IMR-90 (cell line): ENCODE measurements around the gene C11orf65. TPM values are rescaled to one million over a fixed set of nuclear protein-coding genes. Genes with fewer than 3 reads are reported as not detected.
A peak's percentile ranks its signal among the peaks of the same experiment; 100 is the strongest.

Experiments used
- ATAC-seq: fragments of 200-7000 bp; cut with Tn5 transposase; 2 replicates; pipeline ENCODE4 v1.9.1; 2020; ENCODE audit warnings: low read depth, mild to moderate bottlenecking, moderate library complexity
- BruUV-seq: library from RNA; stranded (reverse); fragments of 400-500 nt; replicated peaks from 2 replicates; lab custom pipeline; 2021; lab: Mats Ljungman, UMichigan
- CTCF ChIA-PET: fragments of 300-600 bp; formaldehyde crosslinking; extraction: SDS; loops from one replicate; lab custom pipeline; 2021; ENCODE audit warnings: antibody characterized with exemption; lab: Yijun Ruan, JAX
- POLR2A ChIA-PET: fragments of 300-600 bp; sonication (Branson Sonifier 250); formaldehyde crosslinking; loops from one replicate; lab custom pipeline; 2022; ENCODE audit warnings: antibody characterized with exemption; ENCODE audit not compliant: unreplicated experiment; lab: Charles Lee
- DNase-seq: peaks from one replicate; pipeline ENCODE4 v3.0.0; 2013
- H2AFZ ChIP-seq: replicated peaks from 2 replicates; pipeline ENCODE3; 2013; ENCODE audit warnings: low read length, mild to moderate bottlenecking; ENCODE audit not compliant: poor library complexity
- H2AK5ac ChIP-seq: 2 replicates; pipeline ENCODE4 v1.6.1; 2013; ENCODE audit warnings: low read depth, low read length, inconsistent platforms
- H2AK9ac ChIP-seq: replicated peaks from 2 replicates; pipeline ENCODE3; 2013; ENCODE audit warnings: mild to moderate bottlenecking, low read depth, low read length, moderate library complexity; ENCODE audit not compliant: poor library complexity
- H2BK120ac ChIP-seq: 2 replicates; pipeline ENCODE4 v1.6.1; 2013; ENCODE audit warnings: low read depth, low read length, inconsistent platforms
- H2BK15ac ChIP-seq: 3 replicates; pipeline ENCODE4 v1.6.1; 2013; ENCODE audit warnings: low read depth, low read length, inconsistent platforms
- H2BK20ac ChIP-seq: 2 replicates; pipeline ENCODE4 v1.6.1; 2013; ENCODE audit warnings: low read depth, mild to moderate bottlenecking, inconsistent platforms, low read length, moderate library complexity
- H2BK5ac ChIP-seq: 2 replicates; pipeline ENCODE4 v1.6.1; 2013; ENCODE audit warnings: mild to moderate bottlenecking, low read depth, low read length, inconsistent platforms; ENCODE audit not compliant: poor library complexity, severe bottlenecking
- H3K14ac ChIP-seq: replicated peaks from 2 replicates; pipeline ENCODE4 v1.6.1; 2013; ENCODE audit warnings: low read depth, low read length, inconsistent platforms
- H3K18ac ChIP-seq: 2 replicates; pipeline ENCODE4 v1.6.1; 2013; ENCODE audit warnings: low read depth, low read length, control low read depth
- H3K23ac ChIP-seq: 2 replicates; pipeline ENCODE4 v1.6.1; 2013; ENCODE audit warnings: low read depth, low read length, inconsistent platforms
- H3K27ac ChIP-seq: 2 replicates; pipeline ENCODE4 v1.5.1; 2013; ENCODE audit warnings: mild to moderate bottlenecking, control low read depth, low read length; ENCODE audit not compliant: insufficient read depth
- H3K27me3 ChIP-seq: 2 replicates; pipeline ENCODE4 v1.6.1; 2013; ENCODE audit warnings: low read length; ENCODE audit not compliant: control insufficient read depth, insufficient read depth
- H3K36me3 ChIP-seq: 2 replicates; pipeline ENCODE4 v1.6.1; 2013; ENCODE audit warnings: low read length, mixed read lengths; ENCODE audit not compliant: control insufficient read depth, insufficient read depth
- H3K4ac ChIP-seq: 2 replicates; pipeline ENCODE4 v1.6.1; 2013; ENCODE audit warnings: low read depth, low read length, inconsistent platforms
- H3K4me1 ChIP-seq: 2 replicates; pipeline ENCODE4 v1.6.1; 2013; ENCODE audit warnings: low read length, mixed read lengths; ENCODE audit not compliant: control insufficient read depth, insufficient read depth
- H3K4me2 ChIP-seq: 2 replicates; pipeline ENCODE4 v1.6.1; 2013; ENCODE audit warnings: low read depth, mild to moderate bottlenecking, control low read depth, low read length, moderate library complexity
- H3K4me3 ChIP-seq: 2 replicates; pipeline ENCODE4 v1.5.1; 2013; ENCODE audit warnings: low read depth, mild to moderate bottlenecking, control low read depth, low read length, moderate library complexity; ENCODE audit not compliant: insufficient read depth
- H3K56ac ChIP-seq: 2 replicates; pipeline ENCODE4 v1.6.1; 2013; ENCODE audit warnings: low read length, inconsistent platforms; ENCODE audit not compliant: insufficient read depth; ENCODE audit errors: extremely low read depth
- H3K79me1 ChIP-seq, 2 experiments: 2 replicates each; pipeline ENCODE4 v1.6.1; 2013; ENCODE audit warnings: low read length in 2 of 2, inconsistent platforms in 1 of 2, low read depth in 1 of 2
- H3K9ac ChIP-seq: 2 replicates; pipeline ENCODE4 v1.6.1; 2013; ENCODE audit warnings: low read depth, low read length, control low read depth
- H3K9me1 ChIP-seq: 2 replicates; pipeline ENCODE4 v1.6.1; 2013; ENCODE audit warnings: low read length, inconsistent platforms; ENCODE audit not compliant: insufficient read depth
- H3K9me3 ChIP-seq: 2 replicates; pipeline ENCODE4 v1.6.1; 2013; ENCODE audit warnings: low read length; ENCODE audit not compliant: control insufficient read depth, insufficient read depth
- H4K20me1 ChIP-seq: 2 replicates; pipeline ENCODE4 v1.6.1; 2013; ENCODE audit warnings: low read length, inconsistent platforms; ENCODE audit not compliant: insufficient read depth
- H4K5ac ChIP-seq: 2 replicates; pipeline ENCODE4 v1.6.1; 2013; ENCODE audit warnings: mild to moderate bottlenecking, low read depth, low read length, control low read depth
- H4K8ac ChIP-seq, 2 experiments: 2 replicates each; pipeline ENCODE4 v1.6.1; 2013; ENCODE audit warnings: low read depth in 2 of 2, low read length in 2 of 2, control low read depth in 1 of 2, inconsistent platforms in 1 of 2
- H4K91ac ChIP-seq: 2 replicates; pipeline ENCODE4 v1.6.1; 2013; ENCODE audit warnings: low read depth, low read length, inconsistent platforms; ENCODE audit not compliant: insufficient read depth
- BHLHE40 ChIP-seq: fragments of 150-350 bp; IDR thresholded peaks from 2 replicates; pipeline ENCODE4 v1.6.1; 2016; ENCODE audit warnings: mild to moderate bottlenecking, low read depth, low read length
- CEBPB ChIP-seq: IDR thresholded peaks from 2 replicates; pipeline ENCODE4 v1.6.1; 2012; ENCODE audit warnings: low read depth, low read length, improper control_type of control experiment
- CHD1 ChIP-seq: IDR thresholded peaks from 2 replicates; pipeline ENCODE4 v1.6.1; 2012; ENCODE audit warnings: low read depth, low read length, improper control_type of control experiment
- CTCF ChIP-seq: conservative IDR thresholded peaks from 2 replicates; pipeline ENCODE4 v1.5.1; 2012; ENCODE audit warnings: mild to moderate bottlenecking, low read depth, low read length, improper control_type of control experiment
- ELK1 ChIP-seq: fragments of 150-350 bp; IDR thresholded peaks from 2 replicates; pipeline ENCODE4 v1.6.1; 2016; ENCODE audit warnings: low read depth, mild to moderate bottlenecking, low read length, moderate library complexity, borderline replicate concordance
- FOS ChIP-seq: fragments of 150-350 bp; IDR thresholded peaks from 2 replicates; pipeline ENCODE4 v1.6.1; 2016; ENCODE audit warnings: low read depth, low read length
- MAFK ChIP-seq: IDR thresholded peaks from 2 replicates; pipeline ENCODE4 v1.6.1; 2012; ENCODE audit warnings: low read depth, low read length, improper control_type of control experiment
- MAZ ChIP-seq: IDR thresholded peaks from 2 replicates; pipeline ENCODE4 v1.6.1; 2012; ENCODE audit warnings: low read depth, mild to moderate bottlenecking, low read length, improper control_type of control experiment, moderate library complexity, borderline replicate concordance
- MXI1 ChIP-seq: IDR thresholded peaks from 2 replicates; pipeline ENCODE4 v1.6.1; 2012; ENCODE audit warnings: low read depth, mild to moderate bottlenecking, low read length, moderate library complexity, borderline replicate concordance
- NFE2L2 ChIP-seq: fragments of 150-350 bp; IDR thresholded peaks from 2 replicates; pipeline ENCODE4 v1.6.1; 2016; ENCODE audit warnings: low read depth, mild to moderate bottlenecking, low read length
- POLR2A ChIP-seq: IDR thresholded peaks from 2 replicates; pipeline ENCODE4 v1.6.1; 2012; ENCODE audit warnings: mild to moderate bottlenecking, low read depth, low read length
- RAD21 ChIP-seq: IDR thresholded peaks from 2 replicates; pipeline ENCODE4 v1.6.1; 2012; ENCODE audit warnings: low read length, improper control_type of control experiment
- RCOR1 ChIP-seq: IDR thresholded peaks from 2 replicates; pipeline ENCODE4 v1.6.1; 2012; ENCODE audit warnings: mild to moderate bottlenecking, low read length, improper control_type of control experiment; ENCODE audit not compliant: insufficient replicate concordance
- RFX5 ChIP-seq: IDR thresholded peaks from 2 replicates; pipeline ENCODE4 v1.8.0; 2012; ENCODE audit warnings: low read depth, mild to moderate bottlenecking, low read length, moderate library complexity
- SMC3 ChIP-seq: fragments of 150-350 bp; IDR thresholded peaks from 2 replicates; pipeline ENCODE4 v1.6.1; 2016; ENCODE audit warnings: low read depth, mild to moderate bottlenecking, antibody characterized with exemption, low read length, moderate library complexity
- USF2 ChIP-seq: fragments of 150-350 bp; IDR thresholded peaks from 2 replicates; pipeline ENCODE4 v1.6.1; 2017; ENCODE audit warnings: mild to moderate bottlenecking, antibody characterized with exemption, low read length, low read depth
- dilution Hi-C: fragments of 300-500 bp; cut with HindIII; formaldehyde crosslinking; loops from one replicate; pipeline ENCODE4 v1.14.3; 2018; ENCODE audit warnings: low sequenced_read_pairs; ENCODE audit not compliant: unreplicated experiment
- in situ Hi-C: fragments of 300-500 bp; cut with MboI; formaldehyde crosslinking; loops from 3 replicates; pipeline ENCODE4 v1.14.3; 2019; ENCODE audit warnings: low sequenced_read_pairs, inconsistent platforms, mixed read lengths
- intact Hi-C: fragments of 100-400 bp; cut with micrococcal nuclease; formaldehyde crosslinking; loops from 2 replicates; pipeline ENCODE4 v1.10.0; 2022
- polyA plus RNA-seq, 3 experiments: library from polyadenylated mRNA; depleted of rRNA; stranded (reverse); fragments of >200 nt; gene quantifications; 2 replicates each; pipeline ENCODE4 v1.2.3, GENCODE V29; 2012; ENCODE audit warnings: low replicate concordance in 1 of 3
- total RNA-seq: library from RNA; depleted of rRNA; stranded (reverse); fragments of >200 nt; gene quantifications from 2 replicates; pipeline ENCODE4 v1.2.3, GENCODE V29; 2012

C11orf65 gene
- total and polyA plus RNA-seq, 2 of the 4 experiments (the other 2 are of a cell fraction): 0.12 to 0.18 TPM

GRCh38 chr11:108432783-108433182 is 34.5 kb downstream of the C11orf65 start:
- no TSS peak for BruUV-seq
- peak; percentile 48 for ATAC-seq
- no peak overlapping the region for H3K4me2 ChIP-seq

More at GRCh38 chr11:108432783-108433182, 34.5 kb downstream of the C11orf65 start:
- H2AK9ac ChIP-seq: no peak overlapping the region
- H3K4me1 ChIP-seq: no peaks in the 10 kb centered on the region
- H3K23ac ChIP-seq: no peak overlapping the region
- CTCF ChIA-PET: no interaction called here
- H3K27ac ChIP-seq: no peak overlapping the region
- intact Hi-C loops (no loop called here), dilution Hi-C loops (no loop called here), in situ Hi-C loops (no loop called here)
- H3K27me3 ChIP-seq: no peaks in the 10 kb centered on the region
- no peak overlapping the region for H4K8ac ChIP-seq
- H4K91ac ChIP-seq: no peak overlapping the region
- peak; percentile 42 for DNase-seq
- no peak overlapping the region for H3K4ac ChIP-seq
- POLR2A ChIA-PET: interaction anchor here (0.6 kb wide), 2 partner anchors 10 to 214 kb away, joined by 3 read pairs; no protein-coding TSS in a partner anchor
- H2AFZ ChIP-seq: no peak overlapping the region
- no peak overlapping the region for H2BK15ac ChIP-seq
- H2BK5ac ChIP-seq: no peak overlapping the region
- no peak overlapping the region for H3K18ac ChIP-seq
- no peak overlapping the region for H3K9ac ChIP-seq
- no peaks in the 10 kb centered on the region for H4K20me1 ChIP-seq
- no peak overlapping the region for H2BK20ac ChIP-seq
- H3K56ac ChIP-seq: no peak overlapping the region
- no peak overlapping the region for H4K5ac ChIP-seq
- H3K36me3 ChIP-seq: no peaks in the 10 kb centered on the region
- no peak overlapping the region for H2BK120ac ChIP-seq
- no peak overlapping the region for H3K4me3 ChIP-seq
- H3K9me3 ChIP-seq: no peaks in the 10 kb centered on the region
- H3K14ac ChIP-seq: no peak overlapping the region
- H2AK5ac ChIP-seq: no peak overlapping the region
- TF ChIP-seq POLR2A (no peak), FOS (no peak), USF2 (no peak), BHLHE40 (no peak), CTCF (no peak), MAFK (no peak), RCOR1 (no peak), RAD21 (no peak), CHD1 (no peak), SMC3 (no peak), CEBPB (no peak), MXI1 (no peak), MAZ (no peak), RFX5 (no peak), NFE2L2 (no peak), ELK1 (no peak)
- H3K9me1 ChIP-seq: no peaks in the 10 kb centered on the region
- no peaks in the 10 kb centered on the region for H3K79me1 ChIP-seq
